DMS114 treated with DMSO at 0.1 percent for 48 hours (cell line): ENCODE data around the gene MGA.
"Not testable (repeated sequence)": the region's sequence is repeated elsewhere in the genome, so short reads cannot be mapped to it uniquely, and the experiment has no call there.

Experiments used
- DNase-seq: peaks from one replicate; lab custom pipeline; 2025; ENCODE audit not compliant: unreplicated experiment; lab: John Stamatoyannopoulos, UW

The MGA gene

GRCh38 chr15:41703120-41703519 lies 42.9 kb downstream of the MGA start:
- no peak for DNase-seq

GRCh38 chr15:41713047-41713446 lies 52.8 kb downstream of the MGA start:
- no peak for DNase-seq

GRCh38 chr15:41714291-41714690 lies 54.1 kb downstream of the MGA start:
- DNase-seq: no peak

- no peak for DNase-seq
Measured at GRCh38 chr15:41716864-41717263, 56.7 kb downstream of the MGA start.

GRCh38 chr15:41727143-41727542 lies 66.9 kb downstream of the MGA start:
- DNase-seq: no peak

- not testable (repeated sequence) for DNase-seq
Measured at GRCh38 chr15:41728061-41728460, 67.9 kb downstream of the MGA start.

GRCh38 chr15:41730543-41730942 lies 70.3 kb downstream of the MGA start:
- no peak for DNase-seq

- DNase-seq: no peak
Measured at GRCh38 chr15:41732483-41732882, 72.3 kb downstream of the MGA start.

GRCh38 chr15:41734079-41734478 lies 73.9 kb downstream of the MGA start:
- no peak for DNase-seq

GRCh38 chr15:41735046-41735445 lies 74.8 kb downstream of the MGA start:
- DNase-seq: no peak

- not testable (repeated sequence) for DNase-seq
Measured at GRCh38 chr15:41735492-41735891, 75.3 kb downstream of the MGA start.

GRCh38 chr15:41746802-41747201 lies 86.6 kb downstream of the MGA start:
- no peak for DNase-seq

GRCh38 chr15:41756198-41756597 lies 96.0 kb downstream of the MGA start:
- DNase-seq: no peak

GRCh38 chr15:41772720-41773331 lies 112.6 kb downstream of the MGA start:
- peak; percentile 58 for DNase-seq

- DNase-seq: no peak
Measured at GRCh38 chr15:41773332-41773728, 113.1 kb downstream of the MGA start.

GRCh38 chr15:41773729-41774061 lies 113.5 kb downstream of the MGA start:
- no peak for DNase-seq

- peak; percentile 93 for DNase-seq
Measured at GRCh38 chr15:41774062-41774881, 114.1 kb downstream of the MGA start, which contains the start of gene MAPKBP1. MAPKBP1 (plus strand) TSS chr15:41774484; CDS start chr15:41775276, 792 bp downstream.

- no peak for DNase-seq
Measured at GRCh38 chr15:41774882-41775417, 114.7 kb downstream of the MGA start.

GRCh38 chr15:41775651-41776050 lies 115.4 kb downstream of the MGA start:
- DNase-seq: no peak

- no peak for DNase-seq
Measured at GRCh38 chr15:41777421-41777973, 117.3 kb downstream of the MGA start.

GRCh38 chr15:41778521-41778920 lies 118.3 kb downstream of the MGA start:
- DNase-seq: no peak

GRCh38 chr15:41779662-41780157 lies 119.5 kb downstream of the MGA start:
- DNase-seq: no peak
